ENCODE results near the gene NEDD4L. TPM values are rescaled to one million over a fixed set of nuclear protein-coding genes. Genes with fewer than 3 reads are reported as not detected.

The NEDD4L gene
- total RNA-seq, 2 donors from 2014 or later = 149 to 212 TPM

DNA sequence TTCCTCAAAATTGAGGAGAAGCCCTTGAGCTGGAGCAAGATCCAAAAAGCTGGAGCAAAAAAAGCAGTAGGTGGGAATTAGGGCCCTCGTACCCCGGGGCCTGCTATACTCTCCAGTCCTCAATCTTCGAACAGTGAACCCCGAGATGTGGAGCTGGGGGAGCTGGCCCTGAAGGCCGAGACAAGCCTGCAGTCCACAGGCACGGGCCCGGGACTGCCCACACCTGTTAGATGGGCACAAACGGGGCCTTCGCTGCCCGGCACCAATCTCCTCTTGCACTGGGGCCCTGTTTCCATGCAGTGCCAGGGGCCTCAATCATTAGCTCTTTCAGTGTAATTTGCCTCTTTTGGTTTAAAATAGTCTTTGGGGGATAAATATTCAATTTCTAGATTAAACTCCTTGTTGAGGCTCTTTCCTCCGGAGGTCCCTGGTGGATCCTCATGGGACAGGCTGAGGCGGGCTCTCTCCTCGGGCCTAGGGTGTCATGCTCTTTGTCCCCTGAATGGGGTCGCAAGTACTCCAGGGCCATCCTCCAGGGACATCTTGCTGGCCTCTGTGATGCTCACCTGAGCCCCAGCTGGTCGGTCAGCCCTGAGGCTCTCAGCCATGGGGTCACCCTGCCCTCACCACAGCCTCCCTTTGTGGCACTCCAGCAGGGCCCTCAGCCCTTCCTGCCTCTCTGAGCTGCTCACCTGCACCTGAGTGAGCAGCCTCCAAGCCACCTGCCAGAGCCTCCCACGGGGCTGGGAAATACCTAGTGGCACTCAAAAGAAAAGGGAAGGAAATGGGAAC is 361.3 kb downstream of the NEDD4L start:
- no peaks in the 10 kb centered on the region for H3K36me3 ChIP-seq
- intact Hi-C loops (cut with DNase I) = loop anchor here (10.0 kb wide), 1 partner anchor 359 kb away; no protein-coding TSS in a partner anchor
- H3K27ac ChIP-seq = no peak overlapping the region
- no peaks in the 10 kb centered on the region for H3K27me3 ChIP-seq
- H3K9ac ChIP-seq (ENCODE audit: low read depth in 2 of 2, low read length in 2 of 2) = no peak overlapping the region
- no peaks in the 10 kb centered on the region for H3K4me1 ChIP-seq
- DNase-seq = no peak
- no peak overlapping the region for H3K4me3 ChIP-seq
- no peaks in the 10 kb centered on the region for H3K9me3 ChIP-seq
- TF ChIP-seq, protein P1, sequence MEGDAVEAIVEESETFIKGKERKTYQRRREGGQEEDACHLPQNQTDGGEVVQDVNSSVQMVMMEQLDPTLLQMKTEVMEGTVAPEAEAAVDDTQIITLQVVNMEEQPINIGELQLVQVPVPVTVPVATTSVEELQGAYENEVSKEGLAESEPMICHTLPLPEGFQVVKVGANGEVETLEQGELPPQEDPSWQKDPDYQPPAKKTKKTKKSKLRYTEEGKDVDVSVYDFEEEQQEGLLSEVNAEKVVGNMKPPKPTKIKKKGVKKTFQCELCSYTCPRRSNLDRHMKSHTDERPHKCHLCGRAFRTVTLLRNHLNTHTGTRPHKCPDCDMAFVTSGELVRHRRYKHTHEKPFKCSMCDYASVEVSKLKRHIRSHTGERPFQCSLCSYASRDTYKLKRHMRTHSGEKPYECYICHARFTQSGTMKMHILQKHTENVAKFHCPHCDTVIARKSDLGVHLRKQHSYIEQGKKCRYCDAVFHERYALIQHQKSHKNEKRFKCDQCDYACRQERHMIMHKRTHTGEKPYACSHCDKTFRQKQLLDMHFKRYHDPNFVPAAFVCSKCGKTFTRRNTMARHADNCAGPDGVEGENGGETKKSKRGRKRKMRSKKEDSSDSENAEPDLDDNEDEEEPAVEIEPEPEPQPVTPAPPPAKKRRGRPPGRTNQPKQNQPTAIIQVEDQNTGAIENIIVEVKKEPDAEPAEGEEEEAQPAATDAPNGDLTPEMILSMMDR (IDR thresholded peaks at IDR 0.05) = no peak

DNA sequence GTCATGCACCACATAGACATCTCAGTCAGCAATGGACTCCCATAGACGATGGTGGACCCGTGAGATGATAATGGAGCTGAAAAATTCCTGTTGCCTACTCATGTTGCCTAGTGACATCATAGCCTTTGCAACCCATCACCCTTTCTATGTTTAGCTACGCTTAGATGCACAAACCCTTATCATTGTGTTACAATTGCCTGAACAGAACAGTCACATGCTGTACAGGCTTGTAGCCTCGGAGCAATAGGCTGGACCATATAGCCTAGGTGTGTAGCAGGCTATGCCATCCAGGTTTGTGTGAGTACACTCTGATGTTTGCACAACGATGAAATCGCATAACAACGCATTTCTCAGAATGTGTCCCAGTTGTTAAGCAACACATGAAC is 363.2 kb downstream of the NEDD4L start:
- TF ChIP-seq, protein P1 (IDR thresholded peaks at IDR 0.05) = no peak
- intact Hi-C loops (cut with DNase I) = loop anchor here (10.0 kb wide), 1 partner anchor 358 kb away; no protein-coding TSS in a partner anchor
- H3K4me3 ChIP-seq = no peak overlapping the region
- H3K9me3 ChIP-seq = no peaks in the 10 kb centered on the region
- no peaks in the 10 kb centered on the region for H3K27me3 ChIP-seq
- no peak overlapping the region for H3K27ac ChIP-seq
- no peak for DNase-seq
- no peak overlapping the region for H3K9ac ChIP-seq (ENCODE audit: low read depth in 2 of 2, low read length in 2 of 2)
- H3K4me1 ChIP-seq = no peaks in the 10 kb centered on the region
- no peaks in the 10 kb centered on the region for H3K36me3 ChIP-seq

DNA sequence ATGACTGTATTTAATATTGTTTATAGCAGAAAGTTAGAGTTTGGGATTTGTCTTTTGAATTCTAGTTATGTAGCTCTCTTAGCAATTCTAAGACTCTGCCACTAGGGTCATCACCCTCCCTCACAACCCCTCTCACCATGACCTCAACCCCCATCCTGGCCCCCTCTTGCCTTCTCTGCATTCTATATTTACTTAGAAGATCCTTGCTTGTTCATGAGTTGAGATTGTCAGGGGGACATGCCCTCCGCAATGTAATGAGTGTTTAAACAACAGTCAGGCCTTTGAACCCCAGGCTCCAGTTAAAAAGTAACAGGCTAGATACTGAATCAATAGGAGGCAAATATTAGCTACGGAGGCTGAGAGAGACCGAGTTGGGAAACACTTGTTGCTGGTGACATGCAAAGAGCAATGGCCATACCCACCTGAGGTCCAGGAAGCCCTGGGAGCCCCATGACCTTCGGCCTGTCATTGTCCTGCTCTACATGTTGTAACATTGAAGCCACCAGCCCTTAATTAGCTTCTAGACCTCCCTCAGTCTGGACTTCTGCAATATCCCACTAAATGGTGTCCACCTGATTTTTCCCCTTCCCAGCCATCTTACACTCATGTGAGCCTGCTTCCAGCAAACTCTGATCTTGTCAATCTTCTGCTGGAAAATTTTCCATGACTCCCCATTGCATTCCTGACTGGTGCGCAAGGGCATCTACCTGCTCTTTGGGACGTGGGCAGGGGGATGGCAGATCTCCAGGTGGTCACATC is 363.8 kb downstream of the NEDD4L start:
- DNase-seq = no peak
- intact Hi-C loops (cut with DNase I) = loop anchor here (10.0 kb wide), 1 partner anchor 357 kb away; no protein-coding TSS in a partner anchor
- Histone ChIP-seq H3K9ac (ENCODE audit: low read depth in 2 of 2, low read length in 2 of 2) (no peak overlapping the region), H3K27ac (no peak overlapping the region), H3K9me3 (no peaks in the 10 kb centered on the region), H3K36me3 (no peaks in the 10 kb centered on the region), H3K4me1 (no peaks in the 10 kb centered on the region), H3K27me3 (no peaks in the 10 kb centered on the region), H3K4me3 (no peak overlapping the region)
- TF ChIP-seq, protein P1 (IDR thresholded peaks at IDR 0.05) = no peak

DNA sequence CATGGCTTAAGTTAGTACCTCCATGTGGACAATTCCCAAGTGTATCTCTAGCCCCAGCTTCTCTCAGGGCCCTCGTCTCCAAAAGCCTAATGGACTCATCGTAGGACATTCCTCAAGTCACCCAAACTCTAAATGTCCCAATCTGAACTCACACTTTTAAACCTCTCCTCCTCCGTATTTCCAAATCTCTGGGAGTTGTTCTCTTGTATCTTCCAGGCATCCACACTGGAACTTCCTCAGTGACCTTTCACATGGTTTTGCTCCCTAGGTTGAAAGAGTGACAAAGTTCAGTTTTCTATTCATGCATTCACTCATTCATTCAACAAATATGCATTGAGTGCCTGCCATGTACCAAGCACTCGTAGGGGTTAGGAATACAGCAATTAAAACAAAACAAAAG is 364.6 kb downstream of the NEDD4L start:
- intact Hi-C loops (cut with DNase I) = loop anchor here (10.0 kb wide), 1 partner anchor 356 kb away; no protein-coding TSS in a partner anchor
- no peaks in the 10 kb centered on the region for H3K4me1 ChIP-seq
- H3K9me3 ChIP-seq = no peaks in the 10 kb centered on the region
- no peaks in the 10 kb centered on the region for H3K36me3 ChIP-seq
- no peak overlapping the region for H3K4me3 ChIP-seq
- H3K27ac ChIP-seq = no peak overlapping the region
- no peak overlapping the region for H3K9ac ChIP-seq (ENCODE audit: low read depth in 2 of 2, low read length in 2 of 2)
- TF ChIP-seq, protein P1 (IDR thresholded peaks at IDR 0.05) = no peak
- DNase-seq = no peak
- H3K27me3 ChIP-seq = no peaks in the 10 kb centered on the region

DNA sequence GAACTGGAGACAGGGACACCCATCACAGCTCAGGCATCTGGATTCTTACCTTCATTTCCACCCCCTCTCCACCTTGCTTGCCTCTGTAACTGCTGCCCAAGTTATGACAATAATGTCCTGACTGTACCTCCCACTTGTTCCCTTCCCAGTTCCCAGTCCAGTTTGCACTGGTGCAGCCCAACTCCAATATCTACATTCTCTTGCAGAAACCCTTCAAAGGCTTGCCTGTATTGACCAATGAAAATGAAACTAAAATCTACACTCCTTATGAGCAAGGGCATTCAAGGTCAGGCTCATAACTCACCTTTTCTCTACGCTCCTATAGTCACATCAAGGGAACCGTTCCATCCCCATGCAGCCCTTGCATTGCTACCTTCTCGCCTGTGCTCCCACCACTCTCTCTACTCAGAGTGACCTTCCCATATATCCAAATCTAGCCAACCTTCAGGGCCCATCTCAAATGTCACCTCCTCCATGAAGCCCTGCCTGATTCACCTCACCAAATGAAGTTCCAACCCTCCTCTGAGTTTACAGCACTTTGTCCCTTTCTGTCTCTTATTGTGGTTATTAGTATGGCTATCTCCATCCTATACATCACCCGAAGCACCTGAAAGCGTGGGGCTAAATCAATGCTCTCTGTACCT is 365.9 kb downstream of the NEDD4L start:
- DNase-seq = no peak
- H3K9me3 ChIP-seq = no peaks in the 10 kb centered on the region
- H3K4me1 ChIP-seq = no peaks in the 10 kb centered on the region
- intact Hi-C loops (cut with DNase I) = loop anchor here (10.0 kb wide), 1 partner anchor 355 kb away; no protein-coding TSS in a partner anchor
- TF ChIP-seq, protein P1 (IDR thresholded peaks at IDR 0.05) = no peak
- no peaks in the 10 kb centered on the region for H3K36me3 ChIP-seq
- no peak overlapping the region for H3K9ac ChIP-seq (ENCODE audit: low read depth in 2 of 2, low read length in 2 of 2)
- H3K27me3 ChIP-seq = no peaks in the 10 kb centered on the region
- no peak overlapping the region for H3K27ac ChIP-seq
- no peak overlapping the region for H3K4me3 ChIP-seq

All from colonic mucosa (tissue), 4 donors.